IgD-negative memory B cell (primary cell): ENCODE data around the gene MEF2D. TPM values are rescaled to one million over a fixed set of nuclear protein-coding genes. Genes with fewer than 3 reads are reported as not detected.
A peak's percentile ranks its signal among the peaks of the same experiment; 100 is the strongest.

Source experiments
- H3K27ac Mint-ChIP-seq, 3 donors: one replicate each; pipeline ENCODE4 v1.8.0; 2020 to 2022; ENCODE audit warnings: mild to moderate bottlenecking in 3 of 3, mixed read lengths in 3 of 3, moderate library complexity in 1 of 3
- H3K27me3 Mint-ChIP-seq: one replicate; pipeline ENCODE4 v1.8.0; 2021; ENCODE audit warnings: mixed read lengths
- H3K36me3 Mint-ChIP-seq: one replicate; pipeline ENCODE4 v1.8.0; 2020; ENCODE audit warnings: mild to moderate bottlenecking, mixed read lengths
- H3K4me1 Mint-ChIP-seq, 3 donors: one replicate each; pipeline ENCODE4 v1.8.0; 2020 to 2022; ENCODE audit warnings: mixed read lengths in 3 of 3, mild to moderate bottlenecking in 1 of 3
- H3K4me3 Mint-ChIP-seq, 4 donors: one replicate each; pipeline ENCODE4 v1.8.0; 2020 to 2022; ENCODE audit warnings: mild to moderate bottlenecking in 4 of 4, mixed read lengths in 4 of 4, moderate library complexity in 3 of 4
- H3K9me3 Mint-ChIP-seq, 3 donors: one replicate each; pipeline ENCODE4 v1.8.0; 2020 to 2021; ENCODE audit warnings: mixed read lengths in 3 of 3, mild to moderate bottlenecking in 1 of 3
- polyA plus RNA-seq: library from polyadenylated mRNA; unstranded; fragments of 300-500 nt; fragmentation: Illumina TruSeq; gene quantifications from one replicate; pipeline ENCODE4 v1.2.3, GENCODE V29; 2021

MEF2D gene
- polyA plus RNA-seq, 1 donor from 2014 or later, result 16.2 TPM

DNA sequence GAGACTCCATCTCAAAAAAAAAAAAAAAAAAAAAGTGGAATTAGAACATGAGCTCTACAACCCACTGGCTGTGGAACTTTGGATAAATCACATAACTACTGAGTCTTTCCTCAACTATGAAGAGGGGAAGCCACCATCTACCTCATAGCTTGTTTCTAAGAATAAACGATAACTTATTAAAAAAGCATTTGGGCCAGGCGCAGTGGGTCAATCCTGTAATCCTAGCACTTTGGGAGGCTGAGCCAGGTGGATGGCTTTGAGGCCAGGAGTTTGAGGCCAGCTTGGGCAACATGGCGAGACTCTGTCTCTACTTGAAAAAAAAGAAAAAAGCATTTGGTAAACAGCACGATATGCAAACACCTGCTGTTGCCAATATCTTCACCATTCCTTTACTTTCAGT, 31.8 kb upstream of the MEF2D start:
- Mint-ChIP-seq H3K4me3 (no peak overlapping the region), H3K36me3 (no peaks in the 10 kb centered on the region), H3K27ac (no peak overlapping the region)

DNA sequence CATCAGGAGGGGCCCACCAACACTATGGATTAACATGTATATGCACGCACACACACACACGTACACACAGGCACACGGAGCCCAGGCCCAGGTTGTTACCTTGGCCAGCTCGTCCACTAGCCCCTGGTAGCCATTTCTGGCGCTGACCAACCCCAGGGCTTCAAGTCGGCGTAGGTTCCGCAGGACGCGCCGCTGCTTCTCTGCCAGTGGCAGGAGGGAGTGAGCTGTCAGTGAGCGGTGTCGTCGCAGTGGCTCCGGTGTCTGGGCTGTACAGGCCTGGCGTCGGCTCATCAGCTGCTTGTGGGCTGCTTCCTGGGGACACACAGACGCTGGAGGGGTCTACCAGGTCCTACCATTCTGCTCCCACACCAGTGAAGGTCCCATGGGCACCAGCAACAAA, 29.4 kb upstream of the MEF2D start:
- H3K27me3 Mint-ChIP-seq, result no peaks in the 10 kb centered on the region
- no peaks in the 10 kb centered on the region for H3K9me3 Mint-ChIP-seq
- H3K4me1 Mint-ChIP-seq, result peaks cover 5 to 6% (median 5%) of the 10 kb centered on the region in 3 donors
- H3K4me3 Mint-ChIP-seq, result no peak overlapping the region
- H3K27ac Mint-ChIP-seq, result no peak overlapping the region
- no peaks in the 10 kb centered on the region for H3K36me3 Mint-ChIP-seq

More for the DNA sequence above, 31.8 kb upstream of the MEF2D start:
- Mint-ChIP-seq H3K9me3 (no peaks in the 10 kb centered on the region), H3K4me1 (peaks cover 0 to 4% (median 0%) of the 10 kb centered on the region in 3 donors), H3K27me3 (no peaks in the 10 kb centered on the region)

DNA sequence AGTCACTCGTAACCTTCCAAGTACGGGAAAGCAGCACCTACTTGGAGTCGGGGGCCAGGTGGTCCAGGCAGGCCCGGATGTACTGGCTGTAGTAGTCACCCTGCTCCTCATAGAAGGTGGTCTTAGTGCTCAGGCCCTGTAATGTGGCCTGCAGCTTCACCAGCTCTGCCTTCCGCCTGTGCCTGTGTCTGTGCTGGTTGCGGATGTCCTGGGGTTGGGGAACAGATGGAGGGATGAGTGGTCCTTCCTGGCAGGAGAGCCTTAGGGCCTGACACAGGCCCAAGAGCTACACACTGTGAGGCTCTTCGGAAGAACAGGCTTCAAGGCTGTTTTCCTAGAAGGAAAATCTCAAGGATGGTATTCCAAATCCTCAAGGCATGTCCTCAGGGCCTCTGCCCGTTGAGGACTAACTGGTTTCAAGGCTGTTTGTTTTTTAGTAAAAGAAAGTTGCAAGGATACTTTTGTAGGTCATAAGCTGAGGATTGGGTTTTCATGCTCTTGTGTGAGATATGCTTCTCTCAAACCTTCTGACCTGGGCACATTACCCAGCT, 28.4 kb upstream of the MEF2D start:
- H3K4me3 Mint-ChIP-seq, result no peak overlapping the region
- H3K27me3 Mint-ChIP-seq, result no peaks in the 10 kb centered on the region
- no peaks in the 10 kb centered on the region for H3K36me3 Mint-ChIP-seq
- no peaks in the 10 kb centered on the region for H3K9me3 Mint-ChIP-seq
- H3K4me1 Mint-ChIP-seq, result peaks cover 14 to 16% (median 15%) of the 10 kb centered on the region in 3 donors
- H3K27ac Mint-ChIP-seq, result no peak overlapping the region

DNA sequence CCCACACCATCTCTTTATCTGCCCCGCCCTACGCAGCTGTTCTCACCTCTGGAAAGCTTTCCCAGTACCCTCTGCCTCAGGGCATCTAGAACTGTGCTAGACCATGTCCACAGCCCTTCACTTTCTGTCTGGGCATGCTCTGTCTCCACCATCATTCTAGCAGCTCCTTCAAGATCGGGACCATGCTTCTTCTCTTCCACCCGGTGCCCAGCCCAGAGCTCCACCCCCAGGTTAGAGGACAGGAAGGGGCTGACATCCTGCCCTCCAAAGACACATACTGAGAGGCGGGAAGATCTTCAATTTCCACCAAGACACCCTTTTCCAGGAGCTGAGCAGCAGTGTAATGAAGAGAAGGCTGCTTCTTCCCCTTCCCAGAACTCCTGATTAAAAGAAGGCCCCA, 27.7 kb upstream of the MEF2D start:
- Mint-ChIP-seq H3K9me3 (no peaks in the 10 kb centered on the region), H3K36me3 (no peaks in the 10 kb centered on the region), H3K27me3 (no peaks in the 10 kb centered on the region), H3K27ac (no peak overlapping the region), H3K4me1 (peaks cover 17 to 18% (median 17%) of the 10 kb centered on the region in 3 donors), H3K4me3 (no peak overlapping the region)

DNA sequence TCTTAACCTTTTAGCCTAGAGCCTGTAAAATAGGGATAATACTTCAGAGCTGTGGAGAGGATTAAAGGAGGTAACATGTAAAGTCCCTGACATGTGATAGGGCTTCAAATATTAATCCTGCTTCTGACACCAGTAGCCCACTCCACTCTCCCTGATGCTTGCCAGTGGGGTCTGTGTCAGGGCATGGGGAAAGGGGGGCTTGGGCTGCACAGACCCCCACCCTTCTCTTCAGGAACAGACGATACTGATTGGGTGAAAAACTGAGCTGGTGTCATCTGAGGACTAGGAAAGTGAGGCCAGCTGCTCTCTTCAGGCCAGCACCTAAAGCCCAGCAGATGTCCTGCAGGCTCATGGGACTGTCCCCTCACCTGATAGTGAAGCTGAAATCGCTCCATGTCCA, 27.0 kb upstream of the MEF2D start:
- Mint-ChIP-seq H3K27ac (no peak overlapping the region), H3K4me1 (peaks cover 17 to 18% (median 17%) of the 10 kb centered on the region in 3 donors), H3K36me3 (no peaks in the 10 kb centered on the region), H3K4me3 (no peak overlapping the region), H3K9me3 (no peaks in the 10 kb centered on the region), H3K27me3 (no peaks in the 10 kb centered on the region)

DNA sequence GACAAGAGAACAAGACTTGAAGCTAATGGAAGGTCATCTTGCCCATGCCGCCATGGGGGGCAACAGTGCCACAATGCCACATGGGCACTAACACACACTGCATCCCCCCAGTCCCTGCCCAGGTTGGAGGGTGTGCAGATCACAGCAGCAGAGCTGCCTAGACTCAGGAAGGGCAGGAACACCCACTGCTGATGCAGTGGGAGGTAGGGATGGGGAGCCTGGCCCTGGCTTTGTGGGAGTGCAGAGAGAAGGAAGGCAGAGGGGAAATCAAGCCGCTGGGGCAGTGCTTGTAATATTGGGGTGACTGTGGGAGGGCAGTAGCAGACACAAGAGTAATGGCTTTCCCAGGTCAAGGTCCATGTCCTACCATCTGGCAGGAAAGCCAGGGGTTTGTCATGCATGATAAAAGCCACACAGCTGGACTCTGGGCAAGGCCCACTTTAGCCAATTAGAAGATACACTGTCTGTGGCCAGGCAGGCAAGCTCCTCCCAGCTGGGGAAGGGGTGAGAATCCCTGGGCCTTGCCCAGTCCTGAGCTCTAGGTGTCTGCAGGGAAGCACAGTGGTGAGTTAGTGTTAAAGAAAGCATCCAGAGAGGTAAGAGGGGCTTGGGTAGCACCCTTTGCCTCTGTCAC, 25.4 kb upstream of the MEF2D start:
- Mint-ChIP-seq H3K4me3 (peak overlapping the region in 1 of 4 donors; percentile 46), H3K9me3 (no peaks in the 10 kb centered on the region), H3K36me3 (no peaks in the 10 kb centered on the region), H3K27ac (peak overlapping the region in 1 of 3 donors; percentile 29), H3K4me1 (peaks cover 17 to 18% (median 17%) of the 10 kb centered on the region in 3 donors), H3K27me3 (no peaks in the 10 kb centered on the region)

DNA sequence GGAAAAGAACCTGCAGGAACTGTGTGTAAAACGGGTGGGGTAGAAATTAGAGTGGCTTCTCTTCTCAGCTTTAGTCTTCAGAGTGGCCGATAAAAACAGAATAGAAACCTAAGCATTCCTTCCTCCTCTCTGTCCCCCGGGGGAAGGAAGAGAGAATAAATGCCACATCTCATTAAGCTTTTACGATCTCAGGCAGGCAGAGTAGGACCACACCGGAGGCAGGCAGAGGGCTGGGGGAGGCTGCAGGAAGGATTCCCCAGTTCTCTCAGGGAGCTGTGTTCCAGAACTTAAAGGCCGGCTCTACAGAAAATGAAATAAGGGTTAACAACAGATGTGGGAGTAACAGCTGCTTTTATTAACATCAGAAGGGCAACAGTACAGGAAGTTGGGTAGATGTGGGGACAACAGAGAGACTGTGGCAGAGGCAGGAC, 24.5 kb upstream of the MEF2D start:
- Mint-ChIP-seq H3K9me3 (no peaks in the 10 kb centered on the region), H3K27me3 (no peaks in the 10 kb centered on the region), H3K4me3 (peak overlapping the region in 3 of 4 donors; percentile 32 to 79 (median 47)), H3K36me3 (no peaks in the 10 kb centered on the region), H3K4me1 (peaks cover 17 to 18% (median 17%) of the 10 kb centered on the region in 3 donors), H3K27ac (peak overlapping the region in 1 of 3 donors; percentile 65)

DNA sequence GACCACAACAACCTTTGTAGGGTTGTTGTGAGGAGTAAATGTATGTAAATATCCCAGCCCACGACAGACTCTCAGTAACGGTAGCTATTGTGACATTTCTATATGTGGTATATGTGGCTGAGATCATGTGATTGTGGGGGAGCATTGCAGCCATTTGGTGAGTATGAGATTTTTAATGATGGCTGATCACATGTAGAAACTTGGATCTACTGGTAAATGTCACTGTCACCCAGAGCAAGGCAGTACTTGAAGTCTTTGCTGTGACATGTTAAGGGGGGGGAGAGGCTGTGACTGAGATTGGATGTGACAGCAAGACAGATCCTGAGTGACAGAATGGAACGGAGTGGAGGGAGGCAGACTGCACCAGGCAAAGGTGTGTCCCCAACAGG, 23.9 kb upstream of the MEF2D start:
- Mint-ChIP-seq H3K9me3 (no peaks in the 10 kb centered on the region), H3K4me3 (peak overlapping the region in 2 of 4 donors; percentile 47 to 79), H3K36me3 (no peaks in the 10 kb centered on the region), H3K27me3 (no peaks in the 10 kb centered on the region), H3K27ac (peak overlapping the region in 2 of 3 donors; percentile 21 to 65), H3K4me1 (peaks cover 17 to 18% (median 17%) of the 10 kb centered on the region in 3 donors)

DNA sequence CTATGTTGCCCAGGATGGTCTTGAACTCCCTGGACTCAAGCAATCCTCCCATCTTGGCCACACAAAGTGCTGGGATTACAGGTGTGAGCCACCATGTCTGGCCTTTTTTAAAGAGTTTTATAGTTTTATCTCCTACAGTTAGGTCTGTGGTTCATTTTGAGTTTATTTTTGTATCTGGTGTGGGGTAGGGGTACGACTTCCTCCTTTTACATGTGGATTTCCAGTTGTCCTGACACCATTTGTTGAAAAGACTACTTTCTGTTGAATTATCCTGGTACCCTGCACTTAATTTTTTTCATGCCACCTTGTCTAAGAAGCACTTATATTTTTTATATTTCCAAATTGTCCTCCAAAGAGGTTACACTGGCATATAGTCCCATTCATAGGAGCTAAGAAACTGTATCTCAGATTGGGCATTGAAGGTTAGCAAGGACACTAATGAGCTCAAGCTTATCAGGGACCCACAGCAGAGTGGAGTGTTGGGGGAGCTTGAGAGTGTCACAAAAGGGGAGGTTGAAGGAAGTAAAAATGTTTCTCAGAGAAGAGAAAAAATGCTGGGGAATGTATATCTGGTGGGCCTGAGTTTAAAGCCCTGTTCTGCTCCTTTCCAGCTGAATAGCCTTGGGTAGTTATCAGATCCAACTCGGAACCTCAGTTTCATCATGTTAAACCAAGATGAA, 23.4 kb upstream of the MEF2D start:
- Mint-ChIP-seq H3K9me3 (no peaks in the 10 kb centered on the region), H3K27me3 (no peaks in the 10 kb centered on the region), H3K4me1 (peaks cover 17 to 18% (median 17%) of the 10 kb centered on the region in 3 donors), H3K4me3 (no peak overlapping the region), H3K27ac (peak overlapping the region in 1 of 3 donors; percentile 65), H3K36me3 (no peaks in the 10 kb centered on the region)

DNA sequence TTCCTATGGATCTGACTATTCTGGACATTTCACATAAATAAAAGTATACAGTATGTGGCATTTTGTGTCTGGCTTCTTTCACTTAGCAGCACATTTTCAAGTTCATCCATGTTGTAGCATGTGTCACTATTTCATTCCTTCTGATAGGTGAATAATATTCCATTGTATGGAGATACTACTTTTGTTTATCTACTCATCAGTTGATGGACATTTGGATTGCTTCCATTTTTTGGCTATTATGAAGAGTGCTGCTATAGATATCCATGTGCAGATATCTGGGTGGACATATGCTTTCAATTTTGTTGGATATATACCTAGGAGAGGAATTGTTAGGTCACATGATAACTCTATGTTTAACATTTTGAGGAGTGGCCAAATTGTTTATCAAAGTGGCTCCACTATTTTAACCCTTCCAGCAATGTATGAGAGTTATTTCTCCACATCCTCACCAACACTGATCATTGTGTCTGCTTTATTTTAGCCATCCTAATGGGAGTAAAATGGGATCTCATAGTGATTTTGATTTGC, 21.9 kb upstream of the MEF2D start:
- H3K4me1 Mint-ChIP-seq, result peaks cover 15 to 18% (median 17%) of the 10 kb centered on the region in 3 donors
- no peaks in the 10 kb centered on the region for H3K36me3 Mint-ChIP-seq
- no peak overlapping the region for H3K27ac Mint-ChIP-seq
- no peaks in the 10 kb centered on the region for H3K27me3 Mint-ChIP-seq
- no peak overlapping the region for H3K4me3 Mint-ChIP-seq
- no peaks in the 10 kb centered on the region for H3K9me3 Mint-ChIP-seq

DNA sequence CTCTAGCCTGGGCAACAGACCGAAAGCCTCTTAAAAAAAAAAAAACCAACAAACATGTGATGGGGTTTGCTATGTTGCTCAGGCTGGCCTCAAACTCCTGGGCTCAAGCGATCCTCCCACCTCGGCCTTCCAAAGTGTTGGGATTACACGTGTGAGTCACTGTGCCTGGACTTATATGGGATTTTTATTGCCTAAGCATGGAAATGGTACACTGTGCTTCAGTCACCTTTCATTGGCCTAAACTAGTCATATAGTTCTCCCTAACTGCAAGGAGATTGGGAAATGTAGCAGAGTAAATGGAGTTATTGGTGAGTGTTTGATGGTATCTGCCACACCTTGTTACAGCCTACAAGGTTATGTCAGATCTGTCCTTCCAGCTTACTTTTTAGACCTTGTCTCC, 17.2 kb upstream of the MEF2D start:
- Mint-ChIP-seq H3K4me1 (no peaks in the 10 kb centered on the region), H3K27me3 (no peaks in the 10 kb centered on the region), H3K36me3 (no peaks in the 10 kb centered on the region), H3K27ac (no peak overlapping the region), H3K4me3 (no peak overlapping the region), H3K9me3 (no peaks in the 10 kb centered on the region)

DNA sequence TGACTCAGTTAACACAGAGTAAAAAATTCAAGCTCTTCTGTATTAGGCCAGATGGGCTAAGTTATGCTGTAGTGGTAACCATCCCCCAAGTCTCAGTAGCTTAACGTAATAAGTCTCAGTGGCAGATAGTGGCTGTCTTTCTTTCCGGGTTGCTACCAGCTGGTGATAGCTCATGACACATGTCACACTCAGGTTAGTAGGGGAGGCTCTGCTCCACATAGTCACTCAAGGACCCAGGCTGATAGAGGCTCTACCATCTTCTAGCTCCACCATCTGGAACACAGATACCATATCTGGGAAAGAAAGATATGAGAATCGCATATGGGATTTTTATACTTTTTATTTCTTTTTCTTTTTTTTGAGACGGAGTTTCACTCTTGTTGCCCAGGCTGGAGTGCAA, 16.2 kb upstream of the MEF2D start:
- Mint-ChIP-seq H3K27me3 (no peaks in the 10 kb centered on the region), H3K4me1 (no peaks in the 10 kb centered on the region), H3K9me3 (no peaks in the 10 kb centered on the region), H3K36me3 (no peaks in the 10 kb centered on the region), H3K27ac (no peak overlapping the region), H3K4me3 (no peak overlapping the region)

DNA sequence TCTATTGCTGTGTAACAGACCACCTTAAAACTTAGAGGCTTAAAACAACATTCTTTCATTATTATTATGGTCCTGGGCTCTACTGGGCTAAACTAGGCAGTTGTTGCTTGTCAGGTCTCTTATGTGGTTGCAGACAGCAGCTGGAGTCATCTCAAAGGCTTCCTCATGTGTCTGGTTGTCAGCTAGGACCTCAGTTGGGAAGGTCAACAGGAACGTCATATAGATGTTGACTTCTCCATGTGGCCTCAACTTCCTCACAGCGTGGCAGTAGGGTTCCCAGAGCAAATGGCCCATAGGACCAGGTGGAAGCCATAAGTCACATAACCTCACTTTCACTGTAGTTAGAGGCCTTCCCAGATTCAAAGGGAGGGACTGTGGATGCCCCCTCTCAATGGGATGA, 15.4 kb upstream of the MEF2D start:
- Mint-ChIP-seq H3K27me3 (no peaks in the 10 kb centered on the region), H3K36me3 (no peaks in the 10 kb centered on the region), H3K4me1 (no peaks in the 10 kb centered on the region), H3K9me3 (no peaks in the 10 kb centered on the region), H3K27ac (no peak overlapping the region), H3K4me3 (no peak overlapping the region)

DNA sequence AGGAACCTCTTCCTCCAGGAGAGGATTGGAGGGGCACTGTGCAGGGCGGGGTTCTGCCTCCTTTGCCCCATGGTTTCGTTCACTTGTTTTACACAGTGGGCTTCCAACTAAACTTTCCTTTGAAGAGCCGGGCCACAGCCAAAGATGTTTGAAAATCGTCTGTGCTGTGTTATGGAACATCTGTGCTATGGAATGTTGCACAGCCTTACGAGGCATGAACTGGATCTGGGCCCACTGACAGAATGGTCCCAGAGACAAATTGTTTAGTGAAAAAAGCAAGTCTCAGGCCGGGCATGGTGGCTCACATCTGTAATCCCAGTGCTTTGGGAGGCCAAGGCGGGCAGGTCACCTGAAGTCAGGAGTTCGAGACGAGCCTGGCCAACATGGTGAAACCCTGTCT, 12.6 kb upstream of the MEF2D start:
- no peaks in the 10 kb centered on the region for H3K9me3 Mint-ChIP-seq
- H3K27me3 Mint-ChIP-seq, result no peaks in the 10 kb centered on the region
- no peak overlapping the region for H3K4me3 Mint-ChIP-seq
- no peaks in the 10 kb centered on the region for H3K36me3 Mint-ChIP-seq
- H3K4me1 Mint-ChIP-seq, result peaks cover 0 to 4% (median 3%) of the 10 kb centered on the region in 3 donors
- no peak overlapping the region for H3K27ac Mint-ChIP-seq

DNA sequence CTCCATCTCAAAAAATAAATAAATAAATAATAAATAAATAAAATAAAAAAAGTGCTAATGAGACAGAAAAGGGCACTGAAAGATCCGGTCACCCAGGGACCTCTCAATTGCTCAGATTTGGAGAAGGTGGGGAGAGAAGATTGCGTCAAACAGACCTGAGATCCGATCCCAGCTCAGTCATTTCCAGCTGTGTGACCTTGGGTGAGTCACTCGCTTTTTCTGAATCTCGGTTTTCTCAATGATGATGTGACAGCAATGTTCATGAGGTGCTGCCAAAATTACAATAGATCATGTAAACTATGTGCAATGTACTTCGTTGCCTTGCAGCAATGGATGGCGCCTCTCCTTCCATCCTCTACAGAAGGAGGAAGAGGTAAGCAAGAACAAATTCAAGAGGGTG, 11.1 kb upstream of the MEF2D start:
- peaks cover 0 to 9% (median 5%) of the 10 kb centered on the region in 3 donors for H3K4me1 Mint-ChIP-seq
- no peaks in the 10 kb centered on the region for H3K27me3 Mint-ChIP-seq
- H3K9me3 Mint-ChIP-seq, result no peaks in the 10 kb centered on the region
- H3K4me3 Mint-ChIP-seq, result no peak overlapping the region
- H3K27ac Mint-ChIP-seq, result peak overlapping the region in 2 of 3 donors; percentile 12 to 84
- H3K36me3 Mint-ChIP-seq, result no peaks in the 10 kb centered on the region
